PC-9 (cell line): ENCODE results near the gene ATAD2B. TPM values are rescaled to one million over a fixed set of nuclear protein-coding genes. Genes with fewer than 3 reads are reported as not detected.

ENCODE experiments used
- BruUV-seq: library from RNA; stranded (reverse); fragments of 400-500 nt; replicated peaks from 2 replicates; lab custom pipeline; 2021; lab: Mats Ljungman, UMichigan
- CTCF ChIA-PET: fragments of 300-600 bp; sonication (Branson Sonifier 250); formaldehyde crosslinking; loops from one replicate; lab custom pipeline; 2022; ENCODE audit warnings: antibody characterized with exemption; lab: Charles Lee
- POLR2A ChIA-PET: fragments of 300-600 bp; sonication (Branson Sonifier 250); formaldehyde crosslinking; loops from one replicate; lab custom pipeline; 2022; ENCODE audit warnings: antibody characterized with exemption; ENCODE audit not compliant: unreplicated experiment; lab: Charles Lee
- DNase-seq, 2 experiments: peaks; one replicate each; pipeline versions ENCODE4 v3.0.0 to v3.0.0-alpha.2; 2015 to 2022; ENCODE audit warnings: mixed read lengths in 1 of 2
- H2AFZ ChIP-seq: fragments of 200-600 bp; sonication (generic); 2 replicates; pipeline ENCODE4 v1.8.1; 2017; ENCODE audit warnings: antibody characterized with exemption
- H3F3A ChIP-seq: fragments of 200-600 bp; sonication (generic); 2 replicates; pipeline ENCODE4 v1.8.1; 2017; ENCODE audit warnings: antibody characterized with exemption, mild to moderate bottlenecking, low read depth; ENCODE audit not compliant: insufficient read depth
- H3K27ac ChIP-seq: fragments of 200-600 bp; sonication (generic); 2 replicates; pipeline ENCODE4 v1.6.1; 2016; ENCODE audit warnings: mixed run types
- H3K27me3 ChIP-seq: fragments of 200-600 bp; sonication (generic); 2 replicates; pipeline ENCODE4 v1.6.1; 2016; ENCODE audit warnings: low read depth, mixed run types; ENCODE audit not compliant: insufficient read depth
- H3K36me3 ChIP-seq: fragments of 200-600 bp; sonication (generic); 2 replicates; pipeline ENCODE4 v1.6.1; 2016; ENCODE audit warnings: low read depth, mixed run types
- H3K4me1 ChIP-seq: fragments of 200-600 bp; sonication (generic); replicated peaks from 2 replicates; pipeline ENCODE4 v1.6.1; 2016; ENCODE audit warnings: mixed run types; ENCODE audit not compliant: insufficient read depth
- H3K4me2 ChIP-seq: fragments of 200-600 bp; sonication (generic); 2 replicates; pipeline ENCODE4 v1.6.1; 2017; ENCODE audit warnings: mixed run types
- H3K4me3 ChIP-seq: fragments of 200-600 bp; sonication (generic); 2 replicates; pipeline ENCODE4 v1.6.1; 2016; ENCODE audit warnings: mixed run types
- H3K79me2 ChIP-seq: fragments of 200-600 bp; sonication (generic); 2 replicates; pipeline ENCODE4 v1.6.1; 2017; ENCODE audit warnings: low read depth, mixed run types
- H3K9me2 ChIP-seq: fragments of 200-600 bp; sonication (generic); 2 replicates; pipeline ENCODE4 v1.8.1; 2017; ENCODE audit warnings: mild to moderate bottlenecking; ENCODE audit not compliant: insufficient read depth
- H3K9me3 ChIP-seq: fragments of 200-600 bp; sonication (generic); 2 replicates; pipeline ENCODE4 v1.8.1; 2016; ENCODE audit warnings: low read depth; ENCODE audit not compliant: insufficient read depth
- H4K20me1 ChIP-seq: fragments of 200-600 bp; sonication (generic); 2 replicates; pipeline ENCODE4 v1.8.1; 2017; ENCODE audit not compliant: insufficient read depth
- CTCF ChIP-seq: fragments of 200-600 bp; sonication (generic); conservative IDR thresholded peaks from 2 replicates; pipeline ENCODE4 v1.6.1; 2017; ENCODE audit warnings: mixed run types, antibody characterized with exemption, mild to moderate bottlenecking, moderate library complexity
- EZH2 ChIP-seq: fragments of 200-600 bp; sonication (generic); IDR thresholded peaks from 2 replicates; pipeline ENCODE4 v1.8.0; 2017; ENCODE audit warnings: antibody characterized with exemption, low read depth
- intact Hi-C: fragments of 100-400 bp; cut with micrococcal nuclease; formaldehyde crosslinking; loops from one replicate; pipeline ENCODE4 v1.10.0; 2022; ENCODE audit not compliant: unreplicated experiment
- total RNA-seq: library from RNA; stranded (reverse); gene quantifications from 2 replicates; pipeline ENCODE4 v1.2.3, GENCODE V29; 2021

ATAD2B gene
- total RNA-seq, 1 experiment from 2014 or later = 12.6 TPM

GRCh38 chr2:23867449-23867848 lies 59.5 kb downstream of the ATAD2B start:
- H3K9me2 ChIP-seq = no peaks in the 10 kb centered on the region
- DNase-seq = no peak
- no peaks in the 10 kb centered on the region for H3K4me1 ChIP-seq
- no TSS peak for BruUV-seq
- H3K27me3 ChIP-seq = no peaks in the 10 kb centered on the region
- no peak overlapping the region for H3K27ac ChIP-seq
- no peaks in the 10 kb centered on the region for H3K79me2 ChIP-seq
- intact Hi-C loops = no loop called here
- TF ChIP-seq CTCF (no peak), EZH2 (no peak)
- no peaks in the 10 kb centered on the region for H3F3A ChIP-seq
- no peaks in the 10 kb centered on the region for H3K9me3 ChIP-seq
- H3K36me3 ChIP-seq = peaks cover 5% of the 10 kb centered on the region; the same call in 1 of the 2 replicates
- ChIA-PET CTCF (no interaction called here), POLR2A (no interaction called here)
- no peak overlapping the region for H2AFZ ChIP-seq
- no peak overlapping the region for H3K4me2 ChIP-seq
- H4K20me1 ChIP-seq = no peaks in the 10 kb centered on the region
- no peak overlapping the region for H3K4me3 ChIP-seq

GRCh38 chr2:23862716-23863426 lies 64.1 kb downstream of the ATAD2B start:
- H3K27ac ChIP-seq = no peak overlapping the region
- no peak overlapping the region for H3K4me2 ChIP-seq
- H3K4me3 ChIP-seq = no peak overlapping the region
- POLR2A ChIA-PET = no interaction called here
- no peaks in the 10 kb centered on the region for H3F3A ChIP-seq
- H4K20me1 ChIP-seq = no peaks in the 10 kb centered on the region; the same call in 1 of the 2 replicates
- H3K9me2 ChIP-seq = no peaks in the 10 kb centered on the region
- no peak overlapping the region for H2AFZ ChIP-seq
- intact Hi-C loops = no loop called here
- TF ChIP-seq EZH2 (no peak), CTCF (no peak)
- H3K79me2 ChIP-seq = no peaks in the 10 kb centered on the region
- BruUV-seq = no TSS peak
- H3K27me3 ChIP-seq = no peaks in the 10 kb centered on the region
- H3K36me3 ChIP-seq = no peaks in the 10 kb centered on the region
- DNase-seq = no peak
- CTCF ChIA-PET = no interaction called here
- H3K4me1 ChIP-seq = no peaks in the 10 kb centered on the region
- no peaks in the 10 kb centered on the region for H3K9me3 ChIP-seq

- no peak overlapping the region for H3K4me2 ChIP-seq
- TF ChIP-seq CTCF (no peak), EZH2 (no peak)
- no peak overlapping the region for H2AFZ ChIP-seq
- no peaks in the 10 kb centered on the region for H3K9me3 ChIP-seq
- BruUV-seq = no TSS peak
- CTCF ChIA-PET = no interaction called here
- no peak overlapping the region for H3K4me3 ChIP-seq
- POLR2A ChIA-PET = no interaction called here
- intact Hi-C loops = no loop called here
- H3F3A ChIP-seq = no peaks in the 10 kb centered on the region
- no peaks in the 10 kb centered on the region; the same call in 1 of the 2 replicates for H4K20me1 ChIP-seq
- H3K27me3 ChIP-seq = no peaks in the 10 kb centered on the region
- no peaks in the 10 kb centered on the region for H3K79me2 ChIP-seq
- no peaks in the 10 kb centered on the region for H3K36me3 ChIP-seq
- no peak overlapping the region for H3K27ac ChIP-seq
- H3K9me2 ChIP-seq = no peaks in the 10 kb centered on the region
- H3K4me1 ChIP-seq = no peaks in the 10 kb centered on the region
- DNase-seq = no peak
These were observed 65.0 kb downstream of the ATAD2B start for GRCh38 chr2:23861952-23862351.
